Breast epithelium (tissue), 4 donors: ENCODE measurements around the gene NRL. TPM values are rescaled to one million over a fixed set of nuclear protein-coding genes. Genes with fewer than 3 reads are reported as not detected.

ENCODE experiments used
- DNase-seq, 2 donors: peaks; one replicate each; pipeline ENCODE4 v3.0.0-alpha.2; 2019; ENCODE audit warnings: low spot score in 2 of 2
- H3K27ac ChIP-seq, 2 donors: fragments of 200-600 bp; sonication (generic) in 1 of 2; one replicate each; pipeline ENCODE4 v1.5.1; 2016 to 2019; ENCODE audit warnings: mild to moderate bottlenecking in 1 of 2
- H3K27me3 ChIP-seq, 2 donors: fragments of 200-600 bp; sonication (generic) in 1 of 2; one replicate each; pipeline versions ENCODE4 v1.5.1 to v1.6.0; 2017 to 2019; ENCODE audit warnings: control low read depth in 1 of 2, mild to moderate bottlenecking in 1 of 2
- H3K36me3 ChIP-seq: fragments of 200-600 bp; one replicate; pipeline ENCODE4 v1.5.1; 2019
- H3K4me1 ChIP-seq, 2 donors: fragments of 200-600 bp; sonication (generic); one replicate each; pipeline ENCODE4 v1.5.1; 2016 to 2019; ENCODE audit warnings: control low read depth in 1 of 2
- H3K4me3 ChIP-seq, 3 donors: fragments of 200-600 bp; sonication (generic); 1 replicate in 2 of 3; 2 replicates in 1 of 3; pipeline ENCODE4 v1.5.1; 2016 to 2019; ENCODE audit warnings: mild to moderate bottlenecking in 3 of 3, moderate library complexity in 2 of 3
- H3K9me3 ChIP-seq, 2 donors: fragments of 200-600 bp; sonication (generic) in 1 of 2; one replicate each; pipeline ENCODE4 v1.5.1; 2016 to 2019; ENCODE audit warnings: control low read depth in 1 of 2
- CTCF ChIP-seq, 3 donors: fragments of 450-650 bp; IDR thresholded peaks; one replicate each; pipeline ENCODE4 v1.5.1; 2016 to 2017; ENCODE audit warnings: antibody characterized with exemption in 3 of 3, mild to moderate bottlenecking in 3 of 3, moderate library complexity in 3 of 3
- POLR2A ChIP-seq: fragments of 450-650 bp; IDR thresholded peaks from one replicate; pipeline ENCODE4 v1.6.1; 2016; ENCODE audit warnings: antibody characterized with exemption, mild to moderate bottlenecking, moderate library complexity
- POLR2AphosphoS5 ChIP-seq, 3 donors: sonication (generic); formaldehyde crosslinking; IDR thresholded peaks; one replicate each; pipeline ENCODE4 v1.6.1; 2017; ENCODE audit warnings: antibody characterized with exemption in 3 of 3
- intact Hi-C: fragments of 100-400 bp; cut with DNase I; formaldehyde crosslinking; loops from one replicate; pipeline ENCODE4 v1.15.1; 2023; ENCODE audit warnings: low total_unique reads
- total RNA-seq, 3 donors: library from RNA; depleted of rRNA; stranded (reverse); fragments of >200 nt; gene quantifications; one replicate each; pipeline ENCODE4 v1.1.0, GENCODE V29; 2016

Gene NRL
- total RNA-seq, 3 donors from 2014 or later: 2.1 to 5.6 (median 2.5) TPM

GRCh38 chr14:24146978-24147760 lies 32.4 kb upstream of the NRL start, which contains the start of gene RNF31:
RNF31 (plus strand) TSS chr14:24147498; CDS start chr14:24147699, 201 bp downstream.
- Histone ChIP-seq H3K36me3 (peaks cover 11% of the 10 kb centered on the region), H3K9me3 (no peaks in the 10 kb centered on the region), H3K27me3 (no peaks in the 10 kb centered on the region), H3K27ac (peak within 1 kb of the TSS; percentile 86 to 94), H3K4me1 (peaks cover 4 to 9% of the 10 kb centered on the region in 2 donors), H3K4me3 (peak within 1 kb of the TSS; percentile 87 to 95 (median 94))
- intact Hi-C loops: no loop called here
- DNase-seq: peak; percentile 98
- peak in 2 of 3 donors; percentile 22 to 39 for TF ChIP-seq POLR2AphosphoS5 (IDR thresholded peaks at IDR 0.05)
- no peak for TF ChIP-seq POLR2A
- peak in 1 of 3 donors; percentile 2 for TF ChIP-seq CTCF (IDR thresholded peaks at IDR 0.05)

GRCh38 chr14:24146453-24146977 lies 31.8 kb upstream of the NRL start, which contains the start of gene PSME2:
PSME2 (minus strand) TSS chr14:24146610; CDS start chr14:24146581, 29 bp downstream.
- H3K9me3 ChIP-seq: no peaks in the 10 kb centered on the region
- peak within 1 kb of the TSS; percentile 86 to 94 for H3K27ac ChIP-seq
- peak in 1 of 3 donors; percentile 52 for TF ChIP-seq POLR2AphosphoS5 (IDR thresholded peaks at IDR 0.05)
- no peak for TF ChIP-seq CTCF (IDR thresholded peaks at IDR 0.05)
- peaks cover 7% of the 10 kb centered on the region for H3K36me3 ChIP-seq
- DNase-seq: peak; percentile 89 to 97
- H3K27me3 ChIP-seq: no peaks in the 10 kb centered on the region
- H3K4me1 ChIP-seq: peaks cover 4 to 9% of the 10 kb centered on the region in 2 donors
- H3K4me3 ChIP-seq: peak within 1 kb of the TSS; percentile 87 to 95 (median 94)
- intact Hi-C loops: no loop called here

GRCh38 chr14:24145690-24146452 lies 31.1 kb upstream of the NRL start:
- intact Hi-C loops: no loop called here

GRCh38 chr14:24145219-24145618 lies 30.5 kb upstream of the NRL start:
- Histone ChIP-seq H3K4me3 (peak overlapping the region in 1 of 3 donors; percentile 87), H3K4me1 (peaks cover 4 to 9% of the 10 kb centered on the region in 2 donors), H3K27me3 (no peaks in the 10 kb centered on the region), H3K36me3 (no peaks in the 10 kb centered on the region), H3K9me3 (no peaks in the 10 kb centered on the region), H3K27ac (peak overlapping the region; percentile 86 to 94)
- no peak for DNase-seq
- TF ChIP-seq POLR2A: no peak
- no peak for TF ChIP-seq POLR2AphosphoS5 (IDR thresholded peaks at IDR 0.05)
- TF ChIP-seq CTCF (IDR thresholded peaks at IDR 0.05): no peak
- intact Hi-C loops: no loop called here

More at GRCh38 chr14:24145690-24146452, 31.1 kb upstream of the NRL start:
- Histone ChIP-seq H3K4me3 (peak overlapping the region; percentile 87 to 95 (median 94)), H3K9me3 (no peaks in the 10 kb centered on the region), H3K36me3 (peaks cover under 1% of the 10 kb centered on the region), H3K27ac (peak overlapping the region; percentile 86 to 94), H3K4me1 (peaks cover 4 to 9% of the 10 kb centered on the region in 2 donors), H3K27me3 (no peaks in the 10 kb centered on the region)
- TF ChIP-seq POLR2A (no peak), POLR2AphosphoS5 (IDR thresholded peaks at IDR 0.05) (no peak), CTCF (IDR thresholded peaks at IDR 0.05) (no peak)
- no peak for DNase-seq
